SK-N-SH (cell line): Measurements from ENCODE around the gene CIB4. TPM values are rescaled to one million over a fixed set of nuclear protein-coding genes. Genes with fewer than 3 reads are reported as not detected.

Source experiments
- CTCF ChIA-PET: fragments of 300-600, 350-600 bp; formaldehyde crosslinking; extraction: SDS; loops from one replicate; lab custom pipeline; 2021; lab: Yijun Ruan, JAX
- POLR2A ChIA-PET: fragments of 350-600 bp; sonication (Branson Sonifier 250); formaldehyde crosslinking; extraction: SDS; loops from one replicate; lab custom pipeline; 2020; ENCODE audit warnings: antibody characterized with exemption, inconsistent platforms; lab: Yijun Ruan, JAX
- DNase-seq: peaks from one replicate; pipeline ENCODE4 v3.0.0; 2012
- H2AFZ ChIP-seq: fragments of 200-600 bp; sonication (generic); 2 replicates; pipeline ENCODE4 v1.8.1; 2016; ENCODE audit warnings: antibody characterized with exemption, mild to moderate bottlenecking, low read depth
- H3F3A ChIP-seq: fragments of 200-600 bp; sonication (generic); replicated peaks from 2 replicates; pipeline ENCODE3; 2016; ENCODE audit warnings: antibody characterized with exemption, mild to moderate bottlenecking; ENCODE audit not compliant: insufficient read depth
- H3K27ac ChIP-seq, 2 experiments: fragments of 200-500 bp in 1 of 2; fragments of 200-600 bp in 1 of 2; sonication (Bioruptor generic) in 1 of 2; sonication (generic), shearing (Covaris generic) in 1 of 2; 2 replicates each; pipeline versions ENCODE4 v1.5.1 to v1.6.1; 2014 to 2016; ENCODE audit warnings: low read depth in 2 of 2, inconsistent platforms in 1 of 2, low read length in 1 of 2, mild to moderate bottlenecking in 1 of 2, mixed read lengths in 1 of 2
- H3K27me3 ChIP-seq: fragments of 200-600 bp; sonication (generic), shearing (Covaris generic); 2 replicates; pipeline ENCODE4 v1.6.1; 2016; ENCODE audit warnings: mixed run types; ENCODE audit not compliant: insufficient read depth
- H3K36me3 ChIP-seq, 2 experiments: fragments of 200-500 bp in 1 of 2; fragments of 200-600 bp in 1 of 2; sonication (Bioruptor generic) in 1 of 2; sonication (generic) in 1 of 2; replicated peaks in 1 of 2; 2 replicates each; pipeline versions ENCODE3 to v1.5.1; 2014 to 2016; ENCODE audit warnings: low read length in 1 of 2, mild to moderate bottlenecking in 1 of 2; ENCODE audit not compliant: insufficient read depth in 2 of 2, control insufficient read depth in 1 of 2
- H3K4me1 ChIP-seq, 2 experiments: fragments of 200-500 bp in 1 of 2; fragments of 200-600 bp in 1 of 2; sonication (Bioruptor generic) in 1 of 2; sonication (generic), shearing (Covaris generic) in 1 of 2; 2 replicates each; pipeline versions ENCODE4 v1.5.1 to v1.6.1; 2014 to 2016; ENCODE audit warnings: low read depth in 1 of 2, low read length in 1 of 2, mixed run types in 1 of 2; ENCODE audit not compliant: insufficient read depth in 2 of 2, control insufficient read depth in 1 of 2
- H3K4me2 ChIP-seq: fragments of 200-600 bp; sonication (generic), shearing (Covaris generic); 2 replicates; pipeline ENCODE4 v1.6.1; 2017; ENCODE audit warnings: mixed run types
- H3K4me3 ChIP-seq, 2 experiments: fragments of 200-500 bp in 1 of 2; fragments of 200-600 bp in 1 of 2; sonication (Bioruptor generic) in 1 of 2; sonication (generic), shearing (Covaris generic) in 1 of 2; 2 replicates each; pipeline versions ENCODE4 v1.5.1 to v1.8.1; 2014 to 2016; ENCODE audit warnings: low read depth in 2 of 2, inconsistent platforms in 1 of 2, low read length in 1 of 2, mild to moderate bottlenecking in 1 of 2, mixed read lengths in 1 of 2, moderate library complexity in 1 of 2
- H3K79me2 ChIP-seq: fragments of 200-600 bp; sonication (generic); 2 replicates; pipeline ENCODE4 v1.8.1; 2017; ENCODE audit warnings: mild to moderate bottlenecking; ENCODE audit not compliant: insufficient read depth
- H3K9ac ChIP-seq: fragments of 200-600 bp; sonication (generic); 2 replicates; pipeline ENCODE4 v1.6.1; 2017; ENCODE audit warnings: mixed run types
- H3K9me2 ChIP-seq: fragments of 200-600 bp; sonication (generic); 2 replicates; pipeline ENCODE4 v1.6.1; 2017; ENCODE audit warnings: mixed run types
- H3K9me3 ChIP-seq: fragments of 200-600 bp; sonication (generic); 2 replicates; pipeline ENCODE4 v1.6.1; 2017; ENCODE audit warnings: mixed run types, mild to moderate bottlenecking, moderate library complexity
- H4K20me1 ChIP-seq: fragments of 200-600 bp; sonication (generic); 2 replicates; pipeline ENCODE4 v1.6.1; 2017; ENCODE audit warnings: mild to moderate bottlenecking, mixed run types; ENCODE audit not compliant: insufficient read depth
- CHD2 ChIP-seq: fragments of 150-350 bp; IDR thresholded peaks from 2 replicates; pipeline ENCODE4 v1.6.1; 2018; ENCODE audit warnings: low read length; ENCODE audit not compliant: partially characterized antibody
- FOSL2 ChIP-seq: IDR thresholded peaks from 2 replicates; pipeline ENCODE4 v1.4.0; 2012; ENCODE audit warnings: low read depth, mild to moderate bottlenecking, moderate library complexity, borderline replicate concordance
- FOXM1 ChIP-seq: IDR thresholded peaks from 2 replicates; pipeline ENCODE4 v1.4.0; 2012; ENCODE audit warnings: low read depth, mild to moderate bottlenecking
- GABPA ChIP-seq: IDR thresholded peaks from 2 replicates; pipeline ENCODE4 v1.4.0; 2012; ENCODE audit warnings: low read depth, mild to moderate bottlenecking
- GATA2 ChIP-seq: sonication (generic); formaldehyde crosslinking; IDR thresholded peaks from 2 replicates; pipeline ENCODE4 v1.5.0; 2020; ENCODE audit warnings: mild to moderate bottlenecking, missing genetic modification reagents
- JUND ChIP-seq: IDR thresholded peaks from 2 replicates; pipeline ENCODE4 v1.4.0; 2012
- MXI1 ChIP-seq: IDR thresholded peaks from 2 replicates; pipeline ENCODE4 v1.6.1; 2012; ENCODE audit warnings: mild to moderate bottlenecking, low read depth, low read length, improper control_type of control experiment
- POLR2AphosphoS5 ChIP-seq: IDR thresholded peaks from 2 replicates; pipeline ENCODE4 v1.6.1; 2012; ENCODE audit warnings: low read depth, low read length
- RAD21 ChIP-seq: IDR thresholded peaks from 2 replicates; pipeline ENCODE4 v1.6.1; 2012; ENCODE audit warnings: mild to moderate bottlenecking, low read length
- RCOR1 ChIP-seq: fragments of 150-350 bp; IDR thresholded peaks from 2 replicates; pipeline ENCODE4 v1.6.1; 2017; ENCODE audit warnings: antibody characterized with exemption, low read length
- SIN3A ChIP-seq: IDR thresholded peaks from 2 replicates; pipeline ENCODE4 v1.6.1; 2012; ENCODE audit warnings: low read depth, mild to moderate bottlenecking, low read length, moderate library complexity, borderline replicate concordance
- SMC3 ChIP-seq: IDR thresholded peaks from 2 replicates; pipeline ENCODE4 v1.6.1; 2012; ENCODE audit warnings: low read depth, low read length, improper control_type of control experiment
- TAF1 ChIP-seq: IDR thresholded peaks from 2 replicates; pipeline ENCODE4 v1.6.1; 2012; ENCODE audit warnings: low read depth, mild to moderate bottlenecking, low read length, moderate library complexity, borderline replicate concordance
- TCF12 ChIP-seq: IDR thresholded peaks from 2 replicates; pipeline ENCODE4 v1.4.0; 2012
- USF2 ChIP-seq: fragments of 150-350 bp; IDR thresholded peaks from 2 replicates; pipeline ENCODE4 v1.6.1; 2017; ENCODE audit warnings: antibody characterized with exemption, low read length, low read depth, borderline replicate concordance
- YY1 ChIP-seq: IDR thresholded peaks from 2 replicates; pipeline ENCODE4 v1.4.0; 2012; ENCODE audit warnings: low read depth, mild to moderate bottlenecking
- WGBS: methylation state at CpG from one replicate; pipeline ENCODE4 v1.1.6; 2017; ENCODE audit warnings: low lambda C conversion rate; 5-methylcytosine and 5-hydroxymethylcytosine counted together
- polyA plus RNA-seq, 3 experiments: library from polyadenylated mRNA; depleted of rRNA; stranded (reverse); fragments of >200 nt; gene quantifications; 2 replicates each; pipeline ENCODE4 v1.2.3, GENCODE V29; 2012
- TF ChIP-seq, protein P1 (sequence below): IDR thresholded peaks from 2 replicates; pipeline ENCODE4 v1.6.1; 2012; ENCODE audit warnings: mild to moderate bottlenecking, low read depth, low read length, moderate library complexity

The CIB4 gene
- polyA plus RNA-seq, 1 of the 3 experiments (the other 2 are of a cell fraction) = not detected

- ChIA-PET CTCF (interaction anchor here (0.6 to 10.9 kb wide), 5 partner anchors 14 to 286 kb away, joined by 3 to 153 read pairs (median 10); a partner anchor contains a TSS), POLR2A (interaction anchor here (0.6 kb wide), 1 partner anchor 12 kb away, joined by 3 read pairs; no protein-coding TSS in a partner anchor)
- WGBS = 78% methylated on average over 15 of the region's 17 CpGs
- H3K79me2 ChIP-seq = no peaks in the 10 kb centered on the region
- H3K9me2 ChIP-seq = no peaks in the 10 kb centered on the region
- H3K4me2 ChIP-seq = no peak overlapping the region
- no peak for DNase-seq
- H3K27me3 ChIP-seq = peaks cover 67% of the 10 kb centered on the region
- no peaks in the 10 kb centered on the region for H4K20me1 ChIP-seq
- H3K4me1 ChIP-seq = peaks cover 0 to 3% of the 10 kb centered on the region in 2 experiments; a peak in 1 of 4 replicates
- H2AFZ ChIP-seq = no peak overlapping the region
- H3K4me3 ChIP-seq = no peak overlapping the region
- H3K9me3 ChIP-seq = no peaks in the 10 kb centered on the region
- TF ChIP-seq YY1 = no peak
- no peak for TF ChIP-seq USF2
- no peak for TF ChIP-seq FOXM1
- no peak for TF ChIP-seq FOSL2
- TF ChIP-seq GABPA = no peak
- no peak for TF ChIP-seq GATA2
- no peak for TF ChIP-seq MXI1
- TF ChIP-seq POLR2AphosphoS5 = no peak
- no peak for TF ChIP-seq RCOR1
- TF ChIP-seq, protein P1, sequence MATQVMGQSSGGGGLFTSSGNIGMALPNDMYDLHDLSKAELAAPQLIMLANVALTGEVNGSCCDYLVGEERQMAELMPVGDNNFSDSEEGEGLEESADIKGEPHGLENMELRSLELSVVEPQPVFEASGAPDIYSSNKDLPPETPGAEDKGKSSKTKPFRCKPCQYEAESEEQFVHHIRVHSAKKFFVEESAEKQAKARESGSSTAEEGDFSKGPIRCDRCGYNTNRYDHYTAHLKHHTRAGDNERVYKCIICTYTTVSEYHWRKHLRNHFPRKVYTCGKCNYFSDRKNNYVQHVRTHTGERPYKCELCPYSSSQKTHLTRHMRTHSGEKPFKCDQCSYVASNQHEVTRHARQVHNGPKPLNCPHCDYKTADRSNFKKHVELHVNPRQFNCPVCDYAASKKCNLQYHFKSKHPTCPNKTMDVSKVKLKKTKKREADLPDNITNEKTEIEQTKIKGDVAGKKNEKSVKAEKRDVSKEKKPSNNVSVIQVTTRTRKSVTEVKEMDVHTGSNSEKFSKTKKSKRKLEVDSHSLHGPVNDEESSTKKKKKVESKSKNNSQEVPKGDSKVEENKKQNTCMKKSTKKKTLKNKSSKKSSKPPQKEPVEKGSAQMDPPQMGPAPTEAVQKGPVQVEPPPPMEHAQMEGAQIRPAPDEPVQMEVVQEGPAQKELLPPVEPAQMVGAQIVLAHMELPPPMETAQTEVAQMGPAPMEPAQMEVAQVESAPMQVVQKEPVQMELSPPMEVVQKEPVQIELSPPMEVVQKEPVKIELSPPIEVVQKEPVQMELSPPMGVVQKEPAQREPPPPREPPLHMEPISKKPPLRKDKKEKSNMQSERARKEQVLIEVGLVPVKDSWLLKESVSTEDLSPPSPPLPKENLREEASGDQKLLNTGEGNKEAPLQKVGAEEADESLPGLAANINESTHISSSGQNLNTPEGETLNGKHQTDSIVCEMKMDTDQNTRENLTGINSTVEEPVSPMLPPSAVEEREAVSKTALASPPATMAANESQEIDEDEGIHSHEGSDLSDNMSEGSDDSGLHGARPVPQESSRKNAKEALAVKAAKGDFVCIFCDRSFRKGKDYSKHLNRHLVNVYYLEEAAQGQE = no peak
- no peak for TF ChIP-seq SIN3A
- no peak for TF ChIP-seq TCF12
- no peak for TF ChIP-seq CHD2
- TF ChIP-seq JUND = no peak
- TF ChIP-seq SMC3 = no peak
- TF ChIP-seq RAD21 = no peak
- TF ChIP-seq TAF1 = no peak
- H3F3A ChIP-seq = no peaks in the 10 kb centered on the region
- H3K9ac ChIP-seq = no peak overlapping the region
- no peaks in the 10 kb centered on the region for H3K36me3 ChIP-seq
- no peak overlapping the region for H3K27ac ChIP-seq
Observed at GRCh38 chr2:26574900-26575560, 66.1 kb downstream of the CIB4 start.
